Thyroid gland (tissue), 4 donors: Measurements from ENCODE around the gene NID2. TPM values are rescaled to one million over a fixed set of nuclear protein-coding genes. Genes with fewer than 3 reads are reported as not detected.

Source experiments
- DNase-seq, 2 donors: peaks; one replicate each; pipeline ENCODE4 v3.0.0-alpha.2; 2019
- H3K27ac ChIP-seq, 3 donors: fragments of 200-600 bp; sonication (generic); 1 replicate in 2 of 3; 2 replicates in 1 of 3; pipeline ENCODE4 v1.5.1; 2016 to 2019; ENCODE audit warnings: mild to moderate bottlenecking in 1 of 3, moderate library complexity in 1 of 3
- H3K27me3 ChIP-seq: fragments of 200-600 bp; sonication (generic); one replicate; pipeline ENCODE4 v1.5.1; 2019
- H3K36me3 ChIP-seq, 2 donors: fragments of 200-600 bp; sonication (generic); one replicate each; pipeline ENCODE4 v1.5.1; 2016 to 2019
- H3K4me1 ChIP-seq, 2 donors: fragments of 200-600 bp; sonication (generic); one replicate each; pipeline ENCODE4 v1.5.1; 2017 to 2019
- H3K4me3 ChIP-seq, 3 donors: fragments of 200-600 bp; sonication (generic); replicated peaks in 1 of 3; 1 replicate in 2 of 3; 2 replicates in 1 of 3; pipeline ENCODE4 v1.5.1; 2016; ENCODE audit warnings: mild to moderate bottlenecking in 1 of 3
- H3K9me3 ChIP-seq: fragments of 200-600 bp; sonication (generic); one replicate; pipeline ENCODE4 v1.5.1; 2017
- POLR2A ChIP-seq, 2 donors: fragments of 450-650 bp; IDR thresholded peaks; one replicate each; pipeline ENCODE4 v1.6.1; 2017; ENCODE audit warnings: antibody characterized with exemption in 2 of 2, mild to moderate bottlenecking in 2 of 2, moderate library complexity in 1 of 2
- WGBS, 2 donors: methylation state at CpG; one replicate each; pipeline ENCODE4 v1.1.5; 2017; 5-methylcytosine and 5-hydroxymethylcytosine counted together
- intact Hi-C: fragments of 100-400 bp; cut with DNase I; formaldehyde crosslinking; loops from one replicate; pipeline ENCODE4 v1.15.1; 2023
- total RNA-seq, 4 donors: library from RNA; depleted of rRNA; stranded (reverse); fragments of >200 nt; gene quantifications; one replicate each; pipeline ENCODE4 v1.2.3, GENCODE V29; 2016
- TF ChIP-seq, protein P1 (sequence below), 6 experiments: fragments of 200-600 bp in 3 of 6; fragments of 450-650 bp in 3 of 6; sonication (generic) in 3 of 6; IDR thresholded peaks; one replicate each; pipeline ENCODE4 v1.5.1; 2016 to 2019; ENCODE audit warnings: antibody characterized with exemption in 6 of 6, mild to moderate bottlenecking in 2 of 6, inconsistent platforms in 1 of 6, moderate library complexity in 1 of 6

Gene NID2
- total RNA-seq, 4 donors from 2014 or later = 115 to 207 (median 130) TPM

DNA sequence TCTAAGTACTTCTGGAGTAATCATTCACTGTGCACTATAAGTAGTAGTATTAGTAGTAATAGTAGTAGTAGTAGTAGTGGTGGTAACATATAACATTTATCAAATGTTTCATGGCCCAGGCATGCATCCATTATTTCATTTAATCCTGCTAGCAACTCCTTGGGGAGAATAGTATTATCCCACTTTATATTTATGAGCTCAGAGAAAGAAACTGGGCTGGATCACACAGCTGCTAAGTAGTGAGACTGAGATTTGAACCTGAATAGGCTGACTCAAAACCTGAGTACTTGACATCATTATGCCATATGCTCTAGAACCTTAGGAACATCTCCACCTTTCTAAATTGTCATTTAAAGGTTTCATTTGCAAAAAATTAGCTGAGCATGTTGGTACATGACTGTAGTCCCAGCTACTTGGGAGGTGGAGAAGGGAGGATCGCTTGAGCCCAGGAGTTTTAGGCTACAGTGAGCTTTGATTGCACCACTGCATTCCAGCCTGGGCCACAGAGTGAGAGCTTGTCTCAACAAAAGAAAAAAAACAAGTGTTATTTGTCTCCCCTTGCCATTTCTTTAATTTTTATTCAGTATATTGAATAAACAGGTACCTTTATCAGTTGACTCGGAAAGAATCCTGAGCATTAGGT, 11.4 kb upstream of the NID2 start:
- Histone ChIP-seq H3K4me1 (peaks cover 52 to 65% of the 10 kb centered on the region in 2 donors), H3K27me3 (no peaks in the 10 kb centered on the region), H3K9me3 (no peaks in the 10 kb centered on the region), H3K4me3 (no peak overlapping the region), H3K36me3 (no peaks in the 10 kb centered on the region), H3K27ac (peak overlapping the region; percentile 80 to 96 (median 81))
- 38 to 39% methylated on average over 2 of the region's 2 CpGs for whole genome bisulfite sequencing, 2 donors
- TF ChIP-seq POLR2A (IDR thresholded peaks at IDR 0.05) = no peak
- TF ChIP-seq, protein P1, sequence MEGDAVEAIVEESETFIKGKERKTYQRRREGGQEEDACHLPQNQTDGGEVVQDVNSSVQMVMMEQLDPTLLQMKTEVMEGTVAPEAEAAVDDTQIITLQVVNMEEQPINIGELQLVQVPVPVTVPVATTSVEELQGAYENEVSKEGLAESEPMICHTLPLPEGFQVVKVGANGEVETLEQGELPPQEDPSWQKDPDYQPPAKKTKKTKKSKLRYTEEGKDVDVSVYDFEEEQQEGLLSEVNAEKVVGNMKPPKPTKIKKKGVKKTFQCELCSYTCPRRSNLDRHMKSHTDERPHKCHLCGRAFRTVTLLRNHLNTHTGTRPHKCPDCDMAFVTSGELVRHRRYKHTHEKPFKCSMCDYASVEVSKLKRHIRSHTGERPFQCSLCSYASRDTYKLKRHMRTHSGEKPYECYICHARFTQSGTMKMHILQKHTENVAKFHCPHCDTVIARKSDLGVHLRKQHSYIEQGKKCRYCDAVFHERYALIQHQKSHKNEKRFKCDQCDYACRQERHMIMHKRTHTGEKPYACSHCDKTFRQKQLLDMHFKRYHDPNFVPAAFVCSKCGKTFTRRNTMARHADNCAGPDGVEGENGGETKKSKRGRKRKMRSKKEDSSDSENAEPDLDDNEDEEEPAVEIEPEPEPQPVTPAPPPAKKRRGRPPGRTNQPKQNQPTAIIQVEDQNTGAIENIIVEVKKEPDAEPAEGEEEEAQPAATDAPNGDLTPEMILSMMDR (IDR thresholded peaks at IDR 0.05) = no peak
- peak; percentile 78 to 82 for DNase-seq
- intact Hi-C loops = no loop called here

DNA sequence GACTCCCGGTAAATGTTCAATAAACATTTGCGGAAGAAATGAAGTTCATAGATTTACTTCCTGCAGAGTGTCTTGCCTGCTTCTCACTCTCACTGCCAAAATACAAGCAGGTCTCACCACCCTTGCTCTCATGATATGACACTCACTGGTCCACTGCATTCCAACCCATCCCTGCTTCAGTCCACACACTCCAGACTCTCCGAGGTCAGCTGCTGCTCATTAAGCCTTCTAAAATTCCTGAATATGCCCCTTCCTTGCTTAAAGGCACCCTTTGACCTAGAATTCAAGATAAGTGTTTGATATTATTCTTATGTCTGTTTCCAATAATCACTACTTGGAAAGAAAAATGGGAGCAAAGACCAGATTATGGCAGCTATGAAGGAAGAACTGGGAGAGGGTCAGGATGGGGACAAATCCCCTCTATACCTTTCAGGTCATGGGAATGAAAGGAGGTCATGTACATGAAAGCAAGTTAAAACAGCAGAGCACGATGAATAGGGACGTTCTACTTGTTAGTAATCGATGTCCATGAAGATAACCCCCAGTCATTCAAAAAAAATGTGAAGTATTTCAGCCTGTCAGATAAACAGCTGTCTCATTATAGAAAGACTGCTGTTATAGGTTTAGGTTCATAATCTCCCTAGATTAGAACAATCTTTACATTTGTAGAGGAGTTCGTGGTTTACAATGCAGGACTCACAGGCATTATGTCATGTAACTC, 10.5 kb upstream of the NID2 start:
- Histone ChIP-seq H3K36me3 (no peaks in the 10 kb centered on the region), H3K4me1 (peaks cover 52 to 65% of the 10 kb centered on the region in 2 donors), H3K27me3 (no peaks in the 10 kb centered on the region), H3K27ac (peak overlapping the region; percentile 80 to 96 (median 81)), H3K4me3 (no peak overlapping the region), H3K9me3 (no peaks in the 10 kb centered on the region)
- no peak for DNase-seq
- intact Hi-C loops = loop anchor here (5.0 kb wide), 1 partner anchor 33 kb away; no protein-coding TSS in a partner anchor
- TF ChIP-seq, protein P1 (IDR thresholded peaks at IDR 0.05) = no peak
- TF ChIP-seq POLR2A (IDR thresholded peaks at IDR 0.05) = no peak
- 67 to 79% methylated on average over 7 of the region's 7 CpGs for WGBS, 2 donors

DNA sequence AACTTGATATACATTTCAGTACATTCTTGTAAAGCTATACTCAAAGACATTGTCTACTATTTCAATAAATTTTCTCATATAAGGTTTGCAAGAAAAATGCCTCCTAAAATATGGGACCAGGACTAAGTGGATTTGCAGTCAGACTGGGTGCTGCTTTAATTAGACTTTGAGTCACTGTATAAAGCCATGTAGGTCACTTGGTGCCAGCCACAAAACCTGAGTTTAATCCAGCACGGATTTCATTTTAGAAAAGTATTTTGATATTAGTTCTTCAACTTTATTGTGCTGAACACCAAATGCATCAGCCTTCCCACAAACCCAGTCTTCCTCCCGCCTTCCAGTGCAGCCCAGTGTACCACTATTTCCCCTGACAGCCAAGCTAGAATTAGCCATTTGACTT, 9.9 kb upstream of the NID2 start:
- Histone ChIP-seq H3K4me3 (no peak overlapping the region), H3K36me3 (no peaks in the 10 kb centered on the region), H3K4me1 (peaks cover 52 to 65% of the 10 kb centered on the region in 2 donors), H3K9me3 (no peaks in the 10 kb centered on the region), H3K27ac (peak overlapping the region; percentile 80 to 96 (median 81)), H3K27me3 (no peaks in the 10 kb centered on the region)
- intact Hi-C loops = loop anchor here (5.0 kb wide), 1 partner anchor 34 kb away; no protein-coding TSS in a partner anchor
- DNase-seq = no peak
- 93 to 95% methylated on average over 2 of the region's 2 CpGs for WGBS, 2 donors
- TF ChIP-seq, protein P1 (IDR thresholded peaks at IDR 0.05) = no peak
- TF ChIP-seq POLR2A (IDR thresholded peaks at IDR 0.05) = no peak

DNA sequence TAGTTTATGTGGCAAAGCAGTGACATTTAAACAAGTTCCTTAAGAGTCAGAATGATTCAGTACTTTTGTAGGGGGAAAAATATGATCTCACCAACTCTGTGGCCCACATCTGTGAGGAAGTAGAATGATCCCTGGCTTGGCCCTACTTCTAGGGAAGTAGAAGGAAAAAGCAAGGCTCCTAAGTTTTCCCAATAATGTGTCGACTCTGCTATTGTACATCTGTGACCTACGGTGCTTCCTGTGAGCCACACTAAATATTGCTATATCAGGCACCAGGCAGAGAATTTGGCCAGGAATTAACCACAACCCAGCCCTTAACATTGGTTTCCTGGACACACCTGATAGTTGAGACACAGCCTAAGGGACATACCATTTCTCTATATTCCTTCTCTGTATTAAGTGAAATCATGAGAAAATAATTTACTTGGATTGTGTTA, 9.3 kb upstream of the NID2 start:
- H3K27me3 ChIP-seq = no peaks in the 10 kb centered on the region
- peaks cover 55 to 69% of the 10 kb centered on the region in 2 donors for H3K4me1 ChIP-seq
- H3K9me3 ChIP-seq = no peaks in the 10 kb centered on the region
- no peak for DNase-seq
- TF ChIP-seq POLR2A (IDR thresholded peaks at IDR 0.05) = no peak
- TF ChIP-seq, protein P1 (IDR thresholded peaks at IDR 0.05) = no peak
- no peaks in the 10 kb centered on the region for H3K36me3 ChIP-seq
- intact Hi-C loops = loop anchor here (5.0 kb wide), 1 partner anchor 34 kb away; no protein-coding TSS in a partner anchor
- peak overlapping the region; percentile 80 to 96 (median 81) for H3K27ac ChIP-seq
- WGBS, 2 donors = 71 to 85% methylated on average over 2 of the region's 2 CpGs
- no peak overlapping the region for H3K4me3 ChIP-seq
